ENCODE measurements around the gene ANKRD10.
A peak's percentile ranks its signal among the peaks of the same experiment; 100 is the strongest.

The ANKRD10 gene

GRCh38 chr13:110914331-110915056, 375 bp downstream of the ANKRD10 start:
- DNase-seq: peak; percentile 68

DNA sequence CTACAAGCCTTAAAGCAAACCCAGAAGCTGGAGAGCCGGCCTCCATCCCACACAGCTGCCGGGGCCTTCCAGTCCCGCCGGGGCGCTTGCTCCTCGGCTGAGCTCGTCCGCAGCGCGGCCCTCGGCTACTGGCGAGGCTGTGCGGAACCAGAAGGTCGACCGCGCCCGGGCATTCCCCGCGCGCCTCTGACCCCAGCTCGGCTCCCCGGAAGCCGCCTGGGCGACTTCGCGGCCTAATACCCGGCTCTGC, 863 bp downstream of the ANKRD10 start:
- no peak for DNase-seq

DNA sequence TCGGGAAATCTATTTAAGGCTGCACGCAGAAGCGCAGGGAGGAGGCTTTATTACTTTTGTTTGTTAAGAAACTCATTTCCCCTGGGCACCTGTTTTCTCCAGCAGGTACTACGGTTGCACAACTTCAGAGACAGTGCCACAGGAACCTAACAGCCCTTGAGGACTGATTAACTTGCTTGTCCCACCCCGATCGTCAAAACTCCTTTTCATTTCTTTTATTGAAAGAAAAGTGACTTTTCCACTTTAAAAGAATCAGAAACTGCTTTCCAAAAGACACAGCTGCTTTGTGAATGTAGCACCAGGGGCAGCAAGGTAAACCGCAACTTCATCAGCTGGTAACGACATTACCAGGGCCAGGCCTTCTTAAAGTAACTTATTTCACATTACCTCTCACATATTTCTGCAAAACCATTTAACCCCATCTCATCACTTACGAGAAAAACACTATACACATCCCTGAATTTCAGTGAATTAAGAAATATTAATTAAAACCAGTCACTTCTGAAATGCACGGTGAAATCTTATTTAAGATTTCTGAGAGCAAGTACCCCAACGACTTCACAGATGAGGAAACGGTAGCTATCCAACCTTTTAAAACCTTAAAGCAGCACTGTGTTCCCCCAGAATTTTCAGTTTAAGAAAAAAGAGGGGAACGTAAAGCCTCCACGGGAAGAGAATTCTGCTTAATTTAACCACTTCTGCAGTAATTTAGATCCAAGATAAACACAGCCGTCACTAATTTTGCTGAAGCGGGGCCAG, 1.4 kb downstream of the ANKRD10 start:
- DNase-seq: peak; percentile 6

GRCh38 chr13:110912651-110913051, 2.2 kb downstream of the ANKRD10 start:
- DNase-seq: no peak

DNA sequence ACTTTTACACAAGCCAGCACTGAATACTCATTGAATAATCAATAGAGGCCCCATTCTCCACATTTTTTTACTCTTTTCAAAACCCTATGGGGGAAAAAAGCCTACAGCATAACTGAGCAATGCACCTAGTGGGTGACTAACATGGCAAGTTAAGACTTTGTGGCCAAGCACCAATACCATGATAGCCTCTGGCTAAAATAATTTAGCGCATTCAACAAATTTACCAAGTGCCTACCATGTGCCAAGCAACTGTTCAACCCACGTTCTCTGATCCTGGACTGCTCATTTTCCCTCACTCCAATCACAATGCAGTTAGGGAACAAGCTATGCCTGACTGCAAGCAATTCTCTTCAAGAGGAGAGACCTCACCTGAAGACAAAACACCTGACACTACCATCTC, 3.0 kb downstream of the ANKRD10 start:
- no peak for DNase-seq

GRCh38 chr13:110910013-110910890, 4.6 kb downstream of the ANKRD10 start:
- DNase-seq: no peak

- peak; percentile 64 for DNase-seq
Observed at GRCh38 chr13:110907951-110908898, 6.6 kb downstream of the ANKRD10 start.

DNA sequence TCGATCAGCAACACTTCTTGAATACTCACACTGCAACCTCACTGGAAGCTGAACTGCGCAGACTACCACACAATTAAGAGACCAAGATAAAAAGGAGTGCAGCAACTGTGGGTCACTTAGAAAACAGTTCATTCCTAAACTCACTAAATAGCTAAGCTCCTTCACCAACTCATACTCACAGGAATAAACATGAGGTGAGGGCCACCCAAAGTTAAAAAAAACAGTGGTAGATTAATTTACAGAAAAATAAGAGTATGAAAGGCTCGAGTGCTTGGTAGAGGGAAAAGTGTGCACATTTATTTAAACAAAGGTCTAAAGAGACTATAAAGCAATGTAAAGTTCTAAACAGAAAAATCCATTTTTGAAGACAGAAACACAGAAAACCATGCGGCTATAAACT, 7.6 kb downstream of the ANKRD10 start:
- no peak for DNase-seq

DNA sequence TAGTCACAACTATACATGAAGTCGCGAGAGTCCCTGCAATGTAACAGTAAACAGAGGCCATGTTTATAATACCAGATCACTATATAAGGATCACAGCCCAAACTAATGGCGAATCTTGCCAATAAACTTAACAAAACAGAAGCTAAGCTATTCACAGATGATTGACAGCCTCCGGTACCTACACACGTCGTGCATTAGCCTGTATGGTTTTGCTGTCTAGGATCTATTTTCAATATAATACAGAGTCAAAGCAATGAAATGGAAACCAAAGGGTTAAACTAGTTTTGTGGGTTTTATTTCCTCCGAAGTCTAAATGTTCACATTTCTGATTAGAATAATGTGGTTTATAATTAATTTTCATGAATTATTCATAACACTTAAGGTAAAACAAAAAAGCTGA, 10.1 kb downstream of the ANKRD10 start:
- DNase-seq: no peak

DNA sequence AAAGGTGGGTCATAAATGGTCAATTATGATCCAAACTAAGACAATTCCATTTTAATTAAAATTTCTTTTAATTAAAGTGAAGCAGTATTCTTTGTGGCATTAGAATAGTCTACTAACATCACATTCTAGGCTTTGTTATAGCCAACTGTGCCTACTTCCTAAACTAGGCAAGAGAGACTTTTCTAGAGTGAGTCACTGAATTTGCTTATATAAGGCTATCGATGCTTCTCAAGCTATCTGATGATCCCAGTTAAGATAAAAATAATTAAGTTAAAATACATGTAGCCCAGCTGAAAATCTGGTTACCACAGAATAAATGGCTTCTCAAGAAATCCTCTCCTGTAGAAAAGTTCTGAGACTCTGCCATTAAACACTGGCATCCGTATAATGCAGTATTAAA, 12.5 kb downstream of the ANKRD10 start:
- DNase-seq: no peak

- DNase-seq: no peak
Observed at GRCh38 chr13:110897521-110897920, 17.3 kb downstream of the ANKRD10 start.

DNA sequence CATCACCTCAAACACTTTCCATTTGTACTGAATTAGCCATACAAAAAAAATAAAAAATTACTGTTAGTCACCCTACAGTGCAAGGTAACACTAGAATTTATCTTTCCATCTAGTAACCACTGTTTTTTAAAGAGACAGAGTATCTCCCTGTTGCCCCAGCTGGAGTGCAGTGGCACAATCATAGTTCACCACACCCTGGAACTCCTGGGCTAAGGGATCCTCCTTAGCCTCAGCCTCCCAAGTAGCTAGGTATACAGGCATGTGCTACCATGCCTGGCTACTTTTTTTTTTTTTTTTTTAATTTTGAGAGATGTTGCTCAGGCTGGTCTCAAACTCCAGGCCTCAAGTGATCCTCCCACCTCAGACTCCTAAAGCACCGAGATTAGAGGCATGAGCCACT, 17.9 kb downstream of the ANKRD10 start:
- no peak for DNase-seq

- peak; percentile 6 for DNase-seq
Observed at GRCh38 chr13:110894086-110894485, 20.8 kb downstream of the ANKRD10 start.

DNA sequence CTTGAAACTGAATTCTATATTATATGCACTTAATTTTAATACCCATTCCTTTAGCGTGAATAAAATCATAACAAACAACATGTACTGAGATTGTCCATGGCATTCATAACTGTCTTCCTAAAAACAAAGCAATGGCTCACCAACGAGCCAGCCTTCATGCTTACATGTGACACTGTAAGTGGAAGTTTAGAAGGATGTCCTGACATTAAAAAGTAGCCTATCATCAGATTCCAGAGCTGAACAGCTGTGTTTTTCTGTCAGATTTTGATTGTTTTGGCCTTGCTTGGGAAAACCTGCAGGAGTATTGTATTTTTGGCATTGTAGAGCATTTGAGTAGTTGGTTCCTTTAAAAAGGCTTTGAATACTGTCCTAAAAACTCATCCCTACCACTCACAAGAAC, 21.3 kb downstream of the ANKRD10 start:
- no peak for DNase-seq

DNA sequence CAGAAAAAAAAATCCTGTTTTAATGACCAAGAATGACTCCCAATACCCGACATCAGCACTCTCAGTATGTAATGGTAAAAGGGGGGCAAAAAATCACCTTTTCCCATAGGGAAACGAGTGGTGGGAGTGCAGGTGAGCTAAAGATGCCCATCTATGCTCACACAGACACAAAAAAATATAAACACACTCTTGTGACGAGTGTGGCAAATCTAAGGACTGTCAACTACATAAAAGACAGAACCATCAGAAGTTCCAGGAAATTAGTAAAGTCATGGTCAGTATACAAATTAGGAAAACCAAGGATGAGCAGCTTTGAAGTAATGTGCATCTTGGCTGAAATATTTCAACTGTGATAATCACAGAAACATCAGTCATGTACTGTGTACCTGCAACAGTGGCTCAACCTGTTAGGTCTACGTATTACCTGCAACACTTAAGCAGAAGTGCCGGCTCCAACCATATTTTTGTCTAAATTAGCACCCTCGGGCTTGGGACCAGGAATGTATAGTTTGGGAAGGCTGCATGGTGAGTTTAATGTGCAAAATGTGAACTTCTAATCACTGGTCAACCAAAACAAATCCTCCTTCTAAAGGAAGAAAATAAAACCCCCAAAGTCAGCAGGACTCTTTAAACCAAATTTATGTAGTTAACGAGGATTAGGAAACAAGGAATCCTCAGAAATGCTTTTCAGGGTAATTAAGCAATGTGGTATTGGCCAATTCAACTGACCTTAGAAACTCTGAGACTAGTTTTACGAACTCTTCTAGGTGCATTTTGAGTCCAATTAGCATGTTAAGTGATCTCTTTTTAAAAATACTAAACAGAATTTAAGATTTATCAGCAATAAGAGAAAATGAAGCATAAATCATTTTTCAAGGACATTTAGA, 24.3 kb downstream of the ANKRD10 start:
- DNase-seq: no peak

- no peak for DNase-seq
Observed at GRCh38 chr13:110888390-110888789, 26.5 kb downstream of the ANKRD10 start.

DNA sequence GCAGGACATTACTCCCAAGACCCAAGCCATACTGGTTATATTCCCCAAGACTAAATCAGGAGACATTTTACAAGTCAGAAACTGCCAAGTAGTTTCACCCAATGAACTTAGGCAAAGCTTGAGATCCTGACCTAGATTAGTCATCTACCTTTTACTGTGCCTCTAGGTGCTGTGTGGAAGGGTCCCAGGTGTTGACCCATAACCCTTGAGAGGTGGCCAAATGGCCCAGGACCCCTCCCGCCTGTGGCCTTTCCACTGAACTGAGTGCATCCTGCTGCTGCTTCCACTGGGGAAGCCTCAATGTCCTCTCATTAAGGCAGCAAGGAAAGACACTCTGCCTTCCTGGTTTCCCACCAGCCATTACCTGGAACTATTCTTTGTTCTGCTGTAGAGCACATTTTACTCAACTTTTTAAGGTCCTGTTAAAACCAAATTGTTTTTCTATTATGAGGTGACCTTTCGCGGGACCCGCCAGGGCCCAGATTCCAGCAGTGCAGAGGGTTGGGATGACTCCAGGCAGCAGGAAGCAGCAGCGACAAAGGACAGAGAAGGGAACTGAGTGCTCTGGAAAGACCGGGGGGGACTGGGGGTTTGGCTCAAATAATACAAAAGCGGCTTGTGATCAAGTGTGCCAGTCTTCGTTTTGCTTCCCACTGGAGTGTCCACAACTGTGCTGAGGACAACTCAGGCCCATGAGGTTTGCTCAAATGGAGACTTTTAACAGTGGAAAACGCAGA, 27.1 kb downstream of the ANKRD10 start:
- no peak for DNase-seq

GRCh38 chr13:110886870-110887596, 27.8 kb downstream of the ANKRD10 start:
- DNase-seq: peak; percentile 18

DNA sequence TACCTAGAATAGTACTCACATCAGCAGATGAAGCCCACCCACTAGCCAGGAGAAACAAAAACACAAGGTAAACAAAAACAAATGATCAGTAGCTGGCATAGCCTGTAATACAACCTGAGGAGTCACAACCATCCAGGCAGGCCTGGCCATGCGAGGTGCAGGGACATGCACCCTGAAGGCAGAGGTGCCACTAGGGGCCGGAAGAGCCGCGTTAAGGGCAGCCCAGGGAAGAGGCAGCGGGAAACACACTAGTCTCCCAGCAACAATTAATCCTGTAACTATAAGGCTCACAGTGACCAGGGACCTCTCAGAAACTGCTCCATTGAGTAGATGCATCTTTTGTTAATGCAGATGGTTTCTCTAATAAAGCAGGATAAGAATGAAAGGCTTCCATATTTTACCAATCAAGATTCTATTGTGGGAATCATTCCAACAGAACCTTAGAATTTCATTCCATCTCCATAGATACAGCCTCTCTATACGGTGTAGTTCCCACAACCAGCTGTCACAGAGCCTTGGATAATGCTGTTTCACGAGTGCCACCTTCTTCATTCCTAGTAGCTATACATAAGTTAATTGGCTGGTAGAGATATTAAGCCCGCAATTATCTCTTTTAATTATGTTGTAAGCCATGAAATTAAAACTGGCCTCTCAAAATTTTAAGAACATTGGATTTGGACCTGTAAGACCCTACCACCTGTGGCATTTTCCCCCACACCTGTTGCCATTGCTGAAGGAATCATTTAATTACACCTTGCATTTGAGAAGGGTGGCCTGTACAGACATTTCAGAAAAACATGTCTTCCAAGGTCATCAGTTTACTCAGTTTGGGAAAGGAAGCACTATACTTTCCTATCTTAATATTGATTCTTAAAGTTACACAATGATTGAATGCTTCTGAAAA, 28.7 kb downstream of the ANKRD10 start:
- DNase-seq: peak; percentile 1

Measured in DMS53 (cell line).